PFSK-1 (cell line): ENCODE data around the gene WDR76.

ENCODE experiments used
- FOXP2 ChIP-seq: optimal IDR thresholded peaks from 2 replicates; pipeline ENCODE3; 2011; ENCODE audit warnings: borderline replicate concordance, control low read depth, inconsistent platforms; ENCODE audit not compliant: insufficient read depth; ENCODE audit errors: extremely low read length, extremely low read depth
- POLR2AphosphoS5 ChIP-seq: IDR thresholded peaks from 2 replicates; pipeline ENCODE4 v1.6.1; 2012; ENCODE audit warnings: low read depth, mild to moderate bottlenecking, control low read depth, low read length, moderate library complexity
- TAF1 ChIP-seq: IDR thresholded peaks from 2 replicates; pipeline ENCODE4 v1.6.1; 2012; ENCODE audit warnings: low read length, control low read depth, borderline replicate concordance; ENCODE audit not compliant: insufficient read depth
- TF ChIP-seq, protein P1 (sequence below), 2 experiments: IDR thresholded peaks; 2 replicates each; pipeline versions ENCODE4 v1.6.1 to v1.8.0; 2011 to 2012; ENCODE audit warnings: low read depth in 2 of 2, low read length in 2 of 2, control low read depth in 1 of 2, inconsistent platforms in 1 of 2, mild to moderate bottlenecking in 1 of 2, moderate library complexity in 1 of 2; ENCODE audit not compliant: insufficient read depth in 1 of 2

DNA sequence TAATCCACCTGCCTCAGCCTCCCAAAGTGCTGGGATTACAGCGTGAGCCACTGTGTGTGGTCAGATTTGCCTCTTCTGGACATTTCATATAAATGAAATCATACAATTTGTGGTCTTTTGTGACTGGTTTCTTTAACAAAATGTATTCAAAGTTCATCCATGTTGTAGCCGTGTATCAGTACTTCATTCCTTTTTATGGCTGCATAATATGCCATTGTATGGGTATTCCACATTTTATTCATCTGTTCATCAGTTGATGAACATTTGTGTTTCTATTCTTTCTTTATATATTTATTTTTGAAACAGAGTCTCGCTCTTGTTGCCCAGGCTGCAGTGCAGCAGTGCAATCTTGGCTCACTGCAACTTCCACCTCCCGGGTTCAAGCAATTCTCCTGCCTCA lies 25.8 kb downstream of the WDR76 start:
- TF ChIP-seq FOXP2 = no peak
- no peak for TF ChIP-seq POLR2AphosphoS5
- no peak for TF ChIP-seq TAF1
- TF ChIP-seq, protein P1, sequence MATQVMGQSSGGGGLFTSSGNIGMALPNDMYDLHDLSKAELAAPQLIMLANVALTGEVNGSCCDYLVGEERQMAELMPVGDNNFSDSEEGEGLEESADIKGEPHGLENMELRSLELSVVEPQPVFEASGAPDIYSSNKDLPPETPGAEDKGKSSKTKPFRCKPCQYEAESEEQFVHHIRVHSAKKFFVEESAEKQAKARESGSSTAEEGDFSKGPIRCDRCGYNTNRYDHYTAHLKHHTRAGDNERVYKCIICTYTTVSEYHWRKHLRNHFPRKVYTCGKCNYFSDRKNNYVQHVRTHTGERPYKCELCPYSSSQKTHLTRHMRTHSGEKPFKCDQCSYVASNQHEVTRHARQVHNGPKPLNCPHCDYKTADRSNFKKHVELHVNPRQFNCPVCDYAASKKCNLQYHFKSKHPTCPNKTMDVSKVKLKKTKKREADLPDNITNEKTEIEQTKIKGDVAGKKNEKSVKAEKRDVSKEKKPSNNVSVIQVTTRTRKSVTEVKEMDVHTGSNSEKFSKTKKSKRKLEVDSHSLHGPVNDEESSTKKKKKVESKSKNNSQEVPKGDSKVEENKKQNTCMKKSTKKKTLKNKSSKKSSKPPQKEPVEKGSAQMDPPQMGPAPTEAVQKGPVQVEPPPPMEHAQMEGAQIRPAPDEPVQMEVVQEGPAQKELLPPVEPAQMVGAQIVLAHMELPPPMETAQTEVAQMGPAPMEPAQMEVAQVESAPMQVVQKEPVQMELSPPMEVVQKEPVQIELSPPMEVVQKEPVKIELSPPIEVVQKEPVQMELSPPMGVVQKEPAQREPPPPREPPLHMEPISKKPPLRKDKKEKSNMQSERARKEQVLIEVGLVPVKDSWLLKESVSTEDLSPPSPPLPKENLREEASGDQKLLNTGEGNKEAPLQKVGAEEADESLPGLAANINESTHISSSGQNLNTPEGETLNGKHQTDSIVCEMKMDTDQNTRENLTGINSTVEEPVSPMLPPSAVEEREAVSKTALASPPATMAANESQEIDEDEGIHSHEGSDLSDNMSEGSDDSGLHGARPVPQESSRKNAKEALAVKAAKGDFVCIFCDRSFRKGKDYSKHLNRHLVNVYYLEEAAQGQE (IDR thresholded peaks at IDR 0.05; ENCODE audit: insufficient read depth in 1 of 2, low read depth in 2 of 2, low read length in 2 of 2) = no peak
